Left cardiac atrium (tissue), 4 donors: ENCODE measurements around the gene ZNF410. TPM values are rescaled to one million over a fixed set of nuclear protein-coding genes. Genes with fewer than 3 reads are reported as not detected.

Source experiments
- ATAC-seq, 2 donors: fragments of 200-7000 bp; cut with Tn5 transposase; one replicate each; pipeline ENCODE4 v1.9.1; 2020; ENCODE audit warnings: mild to moderate bottlenecking in 2 of 2, moderate library complexity in 2 of 2
- DNase-seq: peaks from one replicate; pipeline ENCODE4 v3.0.0-alpha.2; 2020
- intact Hi-C, 2 donors: fragments of 100-400 bp; cut with DNase I; formaldehyde crosslinking; loops; one replicate each; pipeline versions ENCODE4 v1.14.1 to v1.15.1; 2022 to 2023
- total RNA-seq, 2 donors: library from RNA; stranded (reverse); fragmentation: NEBNext Ultra II Directional; extraction: Animal tissue kit (Norgen Biotek cat#: 25700); gene quantifications; one replicate each; pipeline ENCODE4 v1.2.1, GENCODE V29; 2021
- donor health status: DM: no; HTN: yes; CAD: no.
- donor health status: DM: no; HTN: yes; CAD: no; lungs with severe emphysema.
- donor health status: DM: yes; HTN: yes; CAD: no.
- donor health status: Dilated cardiomyopathy.

The ZNF410 gene
- total RNA-seq, 2 donors from 2014 or later: 19.2 to 28.8 TPM

GRCh38 chr14:73943083-73943482, 56.4 kb downstream of the ZNF410 start:
- peak; percentile 69 to 78 for ATAC-seq
- no peak for DNase-seq
- intact Hi-C loops: no loop called here

- DNase-seq (no peak), ATAC-seq (no peak)
- intact Hi-C loops: no loop called here
Observed at GRCh38 chr14:73944432-73945158, 57.9 kb downstream of the ZNF410 start.

- ATAC-seq (no peak), DNase-seq (no peak)
- intact Hi-C loops: no loop called here
Observed at GRCh38 chr14:73945159-73945670, 58.6 kb downstream of the ZNF410 start.

GRCh38 chr14:73949752-73950734, 63.4 kb downstream of the ZNF410 start, which contains the start of the genes COQ6 and FAM161B:
Gene COQ6, plus strand, starts transcription at chr14:73950302. Its CDS starts 31 bp downstream, at chr14:73950333.
Gene FAM161B, minus strand, starts transcription at chr14:73950094. Its CDS starts 68 bp downstream, at chr14:73950026.
- intact Hi-C loops: no loop called here
- ATAC-seq (peak; percentile 98 to 99), DNase-seq (peak; percentile 95)

GRCh38 chr14:73953731-73954130, 67.1 kb downstream of the ZNF410 start:
- ATAC-seq (no peak), DNase-seq (no peak)
- intact Hi-C loops: no loop called here

GRCh38 chr14:73955674-73956073, 69.0 kb downstream of the ZNF410 start:
- DNase-seq: no peak
- ATAC-seq: no peak
- intact Hi-C loops: no loop called here

GRCh38 chr14:73958591-73958990, 71.9 kb downstream of the ZNF410 start:
- intact Hi-C loops: no loop called here
- no peak for ATAC-seq

GRCh38 chr14:73961192-73961591, 74.5 kb downstream of the ZNF410 start:
- intact Hi-C loops: no loop called here
- no peak for DNase-seq
- ATAC-seq: no peak

More at GRCh38 chr14:73958591-73958990, 71.9 kb downstream of the ZNF410 start:
- no peak for DNase-seq

GRCh38 chr14:73965216-73965615, 78.6 kb downstream of the ZNF410 start:
- no peak for ATAC-seq
- no peak for DNase-seq
- intact Hi-C loops: no loop called here

GRCh38 chr14:73968885-73969284, 82.2 kb downstream of the ZNF410 start:
- DNase-seq: no peak
- ATAC-seq: no peak
- intact Hi-C loops: no loop called here

- DNase-seq (no peak), ATAC-seq (peak; percentile 47 to 50)
- intact Hi-C loops: no loop called here
Observed at GRCh38 chr14:73973497-73973896, 86.8 kb downstream of the ZNF410 start.

- no peak for ATAC-seq
- intact Hi-C loops: no loop called here
- no peak for DNase-seq
Observed at GRCh38 chr14:73976125-73976524, 89.5 kb downstream of the ZNF410 start.

- intact Hi-C loops: no loop called here
- DNase-seq (no peak), ATAC-seq (no peak)
Observed at GRCh38 chr14:73977896-73978295, 91.2 kb downstream of the ZNF410 start.

Other genes starting within 250 kb of the ZNF410 start
- 10 to 100 TPM; 14.0 to 16.4 TPM for gene DNAL1, start 241.9 kb upstream of the ZNF410 start, total RNA-seq
- 10 to 100 TPM; 25.9 to 29.6 TPM for gene PNMA1, start 172.5 kb upstream of the ZNF410 start, total RNA-seq
- gene PTGR2, start 35.0 kb upstream of the ZNF410 start, total RNA-seq: 10 to 100 TPM; 26.9 to 31.6 TPM
- gene FAM161B, start 63.2 kb downstream of the ZNF410 start, total RNA-seq: 1 to 10 TPM; 3.1 to 3.5 TPM
- 10 to 100 TPM; 31.3 to 36.1 TPM for gene COQ6, start 63.4 kb downstream of the ZNF410 start, total RNA-seq
- gene ENTPD5, start 132.4 kb downstream of the ZNF410 start, total RNA-seq: 1 to 10 TPM; 8.0 to 8.2 TPM
- gene BBOF1, start 132.5 kb downstream of the ZNF410 start, total RNA-seq: 1 to 10 TPM; 2.3 to 4.0 TPM
- gene ALDH6A1, start 197.6 kb downstream of the ZNF410 start, total RNA-seq: 10 to 100 TPM; 29.2 to 33.3 TPM
- gene LIN52, start 198.1 kb downstream of the ZNF410 start, total RNA-seq: 1 to 10 TPM; 6.6 to 8.1 TPM